Epidermal melanocyte (primary cell): ENCODE measurements around the gene DTX3.
"Not testable (repeated sequence)": the region's sequence is repeated elsewhere in the genome, so short reads cannot be mapped to it uniquely, and the experiment has no call there.

Experiments used
- DNase-seq: peaks from one replicate; pipeline ENCODE4 v3.0.0; 2011; ENCODE audit warnings: low spot score; ENCODE audit not compliant: insufficient read length

DTX3 gene

GRCh38 chr12:57631566-57632072, 27.0 kb downstream of the DTX3 start:
- no peak for DNase-seq

GRCh38 chr12:57632073-57632957, 27.7 kb downstream of the DTX3 start:
- DNase-seq: peak; percentile 10

DNA sequence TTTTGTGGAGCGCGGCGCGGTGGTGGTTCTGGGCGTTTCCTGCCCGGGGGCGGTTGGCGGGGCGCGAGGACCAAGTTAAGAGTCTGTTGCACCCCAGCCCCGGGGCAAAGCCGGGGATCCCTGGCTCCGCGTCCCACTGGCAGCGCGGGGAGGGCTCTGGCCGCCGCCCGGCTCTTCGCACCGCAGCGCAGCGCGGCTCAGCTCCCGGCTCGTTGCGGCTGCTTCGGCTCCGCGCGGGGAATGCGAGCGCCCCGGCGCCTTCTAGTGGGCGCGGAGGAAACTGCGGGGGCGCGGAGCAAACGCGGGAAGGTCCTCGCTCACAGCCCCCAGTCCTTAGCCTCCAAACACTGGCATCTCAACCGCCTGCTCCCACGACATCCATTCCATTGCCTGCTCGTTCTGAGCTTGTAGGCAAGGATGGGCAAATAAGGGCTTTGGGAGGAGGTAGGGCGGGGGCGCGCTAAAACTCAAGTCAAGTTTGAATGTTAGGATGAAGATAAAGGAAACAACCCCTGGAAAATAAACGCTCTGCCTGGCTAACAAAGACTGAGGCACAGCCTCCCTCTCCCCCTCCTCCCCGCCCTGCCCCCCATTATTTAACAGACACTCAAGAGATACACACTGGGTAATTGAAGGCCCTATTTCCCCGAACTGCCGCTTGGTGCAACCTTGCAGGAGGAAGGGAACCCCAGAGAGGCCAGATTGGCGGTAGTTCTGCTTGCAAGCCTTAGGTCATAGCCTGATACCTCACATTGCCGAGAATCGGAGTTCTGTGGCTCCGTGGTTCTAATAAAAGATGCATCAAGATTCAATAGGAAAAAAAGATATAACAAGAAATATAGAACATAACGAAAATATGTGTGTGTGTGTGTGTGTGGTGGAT, 28.6 kb downstream of the DTX3 start, which contains the start of gene B4GALNT1:
Gene B4GALNT1 (minus strand): TSS at position 244 of the 883 bp plus-strand sequence. CDS start 1,069 bp downstream, outside the sequence.
- peak; percentile 63 for DNase-seq

DNA sequence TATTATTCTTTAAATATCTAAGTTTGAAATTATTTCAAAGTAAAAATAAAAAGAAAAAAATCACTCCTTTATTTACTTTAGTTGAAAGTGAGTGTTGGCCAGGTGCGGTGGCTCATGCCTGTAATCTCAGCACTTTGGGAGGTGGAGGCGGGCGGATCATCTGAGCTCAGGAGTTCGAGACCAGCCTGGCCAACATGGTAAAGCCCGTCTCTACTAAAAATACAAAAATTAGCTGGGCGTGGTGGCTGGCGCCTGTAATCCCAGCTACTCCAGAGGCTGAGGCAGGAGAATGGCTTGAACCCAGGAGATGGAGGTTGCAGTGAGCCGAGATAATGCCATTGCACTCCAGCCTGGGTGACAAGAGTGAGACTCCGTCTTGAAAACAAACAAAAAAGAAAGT, 32.1 kb downstream of the DTX3 start:
- DNase-seq: not testable (repeated sequence)

GRCh38 chr12:57637364-57637763, 32.7 kb downstream of the DTX3 start:
- DNase-seq: no peak

- DNase-seq: no peak
These were observed 33.5 kb downstream of the DTX3 start for GRCh38 chr12:57638096-57638495.

- DNase-seq: no peak
These were observed 35.8 kb downstream of the DTX3 start for GRCh38 chr12:57640175-57641042.

DNA sequence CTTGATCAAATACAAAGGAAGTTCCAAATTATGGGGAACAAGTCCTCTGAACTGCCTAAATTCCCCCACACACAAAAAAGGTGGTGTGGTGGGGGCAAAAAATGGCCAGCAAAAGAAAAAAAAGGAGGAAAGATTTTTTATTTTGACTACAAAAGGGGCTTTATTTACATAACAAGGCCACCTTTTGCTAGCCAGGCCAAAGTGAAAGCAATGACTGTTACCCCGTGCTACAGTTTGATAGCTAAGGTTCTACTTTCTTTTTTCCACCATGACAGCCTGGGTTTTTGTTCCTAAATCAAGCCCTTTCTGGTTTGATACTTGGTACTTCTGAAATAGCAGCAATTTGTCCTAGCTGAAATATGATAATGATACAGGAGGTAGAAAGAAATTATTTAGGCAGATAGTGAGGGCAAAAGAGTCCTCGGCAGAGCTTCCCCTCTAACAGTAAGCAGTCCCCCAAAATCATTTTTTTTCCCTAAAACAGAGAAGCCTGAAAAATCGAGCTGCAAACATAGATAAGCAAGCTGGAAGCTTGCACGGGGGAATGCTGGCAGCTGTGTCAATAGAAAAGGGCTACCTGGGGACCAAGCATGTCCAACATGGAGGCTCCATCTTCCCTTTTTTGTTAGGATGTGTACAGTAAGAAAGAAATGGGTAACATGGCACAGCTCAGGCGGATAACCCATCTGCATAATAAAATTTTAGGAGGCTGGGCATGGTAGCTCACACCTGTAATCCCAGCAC, 37.2 kb downstream of the DTX3 start:
- no peak for DNase-seq

DNA sequence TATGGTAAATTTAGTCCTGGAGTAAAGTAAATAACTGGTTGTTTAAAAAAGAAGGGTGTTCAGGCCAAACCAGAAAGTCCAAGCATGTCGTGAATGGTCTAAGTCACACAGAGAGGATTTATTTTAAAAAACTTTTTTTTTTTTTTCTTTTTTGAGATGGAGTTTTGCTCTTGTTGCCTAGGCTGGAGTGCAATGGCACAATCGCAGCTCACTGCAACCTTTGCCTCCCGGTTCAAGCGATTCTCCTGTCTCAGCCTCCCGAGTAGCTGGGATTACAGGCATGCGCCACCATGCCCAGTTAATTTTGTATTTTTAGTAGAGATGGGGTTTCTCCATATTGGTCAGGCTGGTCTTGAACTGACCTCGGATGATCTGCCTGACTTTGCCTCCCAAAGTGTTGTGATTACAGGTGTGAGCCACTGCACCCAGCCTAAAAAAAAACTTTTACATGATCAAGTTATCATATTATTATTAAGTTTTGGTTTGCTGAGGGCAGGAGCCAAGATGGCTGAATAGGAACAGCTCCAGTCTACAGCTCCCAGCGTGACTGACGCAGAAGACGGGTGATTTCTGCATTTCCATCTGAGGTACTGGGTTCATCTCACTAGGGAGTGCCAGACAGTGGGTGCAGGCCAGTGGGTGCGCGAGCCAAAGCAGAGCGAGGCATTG, 41.5 kb downstream of the DTX3 start:
- DNase-seq: not testable (repeated sequence)

DNA sequence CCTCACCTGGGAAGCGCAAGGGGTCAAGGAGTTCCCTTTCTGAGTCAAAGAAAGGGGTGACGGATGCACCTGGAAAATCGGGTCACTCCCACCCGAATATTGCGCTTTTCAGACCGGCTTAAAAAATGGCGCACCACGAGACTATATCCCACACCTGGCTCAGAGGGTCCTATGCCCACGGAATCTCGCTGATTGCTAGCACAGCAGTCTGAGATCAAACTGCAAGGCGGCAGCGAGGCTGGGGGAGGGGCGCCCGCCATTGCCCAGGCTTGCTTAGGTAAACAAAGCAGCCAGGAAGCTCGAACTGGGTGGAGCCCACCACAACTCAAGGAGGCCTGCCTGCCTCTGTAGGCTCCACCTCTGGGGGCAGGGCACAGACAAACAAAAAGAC, 42.0 kb downstream of the DTX3 start:
- not testable (repeated sequence) for DNase-seq

DNA sequence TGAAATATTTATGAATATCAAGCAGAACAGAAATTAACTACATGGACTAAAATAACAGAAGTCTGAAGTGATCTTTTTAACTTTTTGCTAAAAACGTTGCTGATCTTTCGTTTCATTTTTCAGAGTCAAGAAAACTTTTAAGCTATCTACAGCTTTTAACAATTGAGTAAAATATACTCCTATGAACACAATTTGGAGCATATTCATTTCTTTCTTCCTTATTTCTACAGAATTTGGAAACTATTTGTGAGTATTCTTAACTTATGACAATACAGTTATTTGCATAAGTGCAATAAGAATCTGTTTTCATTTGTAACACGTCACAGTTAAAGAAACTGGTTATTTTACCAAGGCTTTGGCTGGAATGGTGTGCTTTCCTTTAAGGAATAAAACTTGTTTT, 49.4 kb downstream of the DTX3 start:
- DNase-seq: no peak

DNA sequence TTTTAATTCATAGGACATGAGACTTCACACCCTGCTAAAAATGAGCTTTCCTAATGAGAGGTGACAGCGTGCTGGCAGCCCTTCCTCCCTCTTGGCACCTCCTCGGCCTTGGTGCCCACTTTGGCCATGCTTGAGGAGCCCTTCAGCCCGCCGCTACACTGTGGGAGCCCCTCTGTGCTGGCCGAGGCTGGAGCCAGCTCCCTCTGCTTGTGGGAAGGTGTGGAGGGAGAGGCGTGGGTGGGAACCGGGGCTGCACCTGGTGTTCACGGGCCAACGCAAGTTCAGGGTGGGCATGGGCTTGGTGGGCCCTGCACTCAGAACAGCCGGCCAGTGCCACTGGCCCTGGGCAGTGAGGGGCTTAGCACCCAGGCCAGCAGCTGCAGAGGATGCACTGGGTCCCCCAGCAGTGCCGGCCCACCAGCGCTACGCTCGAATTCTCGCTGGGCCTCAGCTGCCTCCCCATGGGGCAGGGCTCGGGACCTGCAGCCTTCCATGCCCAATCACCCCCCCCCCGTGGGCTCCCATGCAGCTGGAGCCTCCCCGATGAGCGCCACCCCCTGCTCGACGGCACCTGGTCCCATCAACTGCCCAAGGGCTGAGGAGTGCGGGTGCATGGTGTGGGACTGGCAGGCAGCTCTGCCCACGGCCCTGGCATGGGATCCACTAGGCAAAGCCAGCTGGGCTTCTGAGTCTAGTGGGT, 51.1 kb downstream of the DTX3 start:
- no peak for DNase-seq

DNA sequence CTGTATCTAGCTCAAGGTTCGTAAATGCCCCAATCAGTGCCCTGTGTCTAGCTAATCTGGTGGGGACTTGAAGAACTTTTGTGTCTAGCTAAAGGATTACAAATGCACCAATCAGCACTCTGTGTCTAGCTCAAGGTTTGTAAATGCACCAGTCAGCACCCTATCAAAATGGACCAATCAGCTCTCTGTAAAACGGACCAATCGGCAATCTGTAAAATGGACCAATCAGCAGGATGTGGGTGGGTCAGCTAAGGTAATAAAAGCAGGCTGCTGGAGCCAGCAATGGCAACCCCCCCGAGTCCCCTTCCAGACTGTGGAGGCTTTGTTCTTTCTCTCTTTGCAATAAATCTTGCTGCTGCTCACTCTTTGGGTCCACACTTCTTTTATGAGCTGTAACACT, 51.8 kb downstream of the DTX3 start:
- DNase-seq: not testable (repeated sequence)

DNA sequence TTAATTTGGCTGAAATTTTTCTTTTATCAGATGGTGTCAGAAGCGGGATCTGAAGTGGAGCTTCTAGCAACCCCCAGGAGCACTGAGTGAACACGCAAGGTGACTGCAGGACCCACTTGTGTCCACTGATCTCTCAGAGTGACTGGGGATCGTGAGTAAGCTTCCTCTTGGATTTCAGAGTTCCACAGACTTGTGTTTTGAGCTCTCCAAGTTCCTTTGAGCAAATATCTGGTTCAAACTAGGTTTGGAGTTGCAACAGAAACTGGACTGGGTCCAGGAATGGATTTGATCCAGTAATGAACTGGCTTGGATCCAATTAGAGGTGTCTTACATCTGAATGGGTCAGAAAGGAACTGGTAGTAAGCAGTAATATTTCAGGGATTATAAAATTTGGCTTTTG, 53.1 kb downstream of the DTX3 start:
- no peak for DNase-seq

DNA sequence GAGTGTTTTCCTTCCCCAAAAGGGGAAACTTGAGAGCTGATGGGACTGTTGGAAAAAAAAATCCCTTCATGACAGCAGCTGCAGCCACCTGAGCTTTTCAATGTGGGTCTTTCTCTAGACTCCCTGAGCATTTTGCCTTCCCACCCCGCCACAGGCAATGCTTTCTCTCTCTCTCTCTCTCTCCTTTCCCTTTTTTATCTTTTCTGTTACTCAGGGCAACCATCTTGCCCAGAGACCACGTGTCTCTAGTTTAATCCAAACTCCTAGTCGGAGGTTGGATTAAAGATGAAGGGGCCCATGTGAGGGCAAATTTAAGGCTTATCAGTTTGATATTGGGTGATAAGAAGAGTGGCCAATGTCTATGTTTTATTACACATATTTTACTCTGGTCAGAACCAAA, 54.3 kb downstream of the DTX3 start:
- no peak for DNase-seq
